ENCODE data around the gene UNC119B.

The UNC119B gene

DNA sequence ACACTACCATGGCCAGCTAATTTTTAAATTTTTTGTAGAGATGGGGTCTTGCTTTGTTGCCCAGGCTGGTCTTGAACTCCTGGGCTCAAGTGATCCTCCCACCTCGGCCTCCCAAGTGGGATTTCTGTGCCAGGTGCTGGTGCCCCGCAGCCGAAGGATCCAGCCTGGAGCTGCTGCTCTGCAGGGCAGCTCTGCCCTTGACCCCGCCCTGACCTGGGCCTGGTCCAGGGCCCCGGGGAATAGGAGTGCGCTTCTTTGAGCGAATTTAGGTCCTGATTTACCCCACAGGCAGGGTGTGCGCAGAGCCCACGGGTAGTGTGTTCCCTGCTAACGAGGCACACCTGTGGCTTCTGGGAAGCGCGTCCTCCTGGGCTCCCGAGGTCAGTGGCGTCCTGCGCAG is 30.6 kb downstream of the UNC119B start:
- CTCF ChIA-PET, result no interaction called here
- POLR2A ChIA-PET, result no interaction called here
- TF ChIP-seq, protein P1, sequence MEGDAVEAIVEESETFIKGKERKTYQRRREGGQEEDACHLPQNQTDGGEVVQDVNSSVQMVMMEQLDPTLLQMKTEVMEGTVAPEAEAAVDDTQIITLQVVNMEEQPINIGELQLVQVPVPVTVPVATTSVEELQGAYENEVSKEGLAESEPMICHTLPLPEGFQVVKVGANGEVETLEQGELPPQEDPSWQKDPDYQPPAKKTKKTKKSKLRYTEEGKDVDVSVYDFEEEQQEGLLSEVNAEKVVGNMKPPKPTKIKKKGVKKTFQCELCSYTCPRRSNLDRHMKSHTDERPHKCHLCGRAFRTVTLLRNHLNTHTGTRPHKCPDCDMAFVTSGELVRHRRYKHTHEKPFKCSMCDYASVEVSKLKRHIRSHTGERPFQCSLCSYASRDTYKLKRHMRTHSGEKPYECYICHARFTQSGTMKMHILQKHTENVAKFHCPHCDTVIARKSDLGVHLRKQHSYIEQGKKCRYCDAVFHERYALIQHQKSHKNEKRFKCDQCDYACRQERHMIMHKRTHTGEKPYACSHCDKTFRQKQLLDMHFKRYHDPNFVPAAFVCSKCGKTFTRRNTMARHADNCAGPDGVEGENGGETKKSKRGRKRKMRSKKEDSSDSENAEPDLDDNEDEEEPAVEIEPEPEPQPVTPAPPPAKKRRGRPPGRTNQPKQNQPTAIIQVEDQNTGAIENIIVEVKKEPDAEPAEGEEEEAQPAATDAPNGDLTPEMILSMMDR (IDR thresholded peaks at IDR 0.05; ENCODE audit: control extremely low read depth, extremely low read depth, low read depth, missing control alignments), result no peak
- no peak for DNase-seq (ENCODE audit: extremely low spot score)

DNA sequence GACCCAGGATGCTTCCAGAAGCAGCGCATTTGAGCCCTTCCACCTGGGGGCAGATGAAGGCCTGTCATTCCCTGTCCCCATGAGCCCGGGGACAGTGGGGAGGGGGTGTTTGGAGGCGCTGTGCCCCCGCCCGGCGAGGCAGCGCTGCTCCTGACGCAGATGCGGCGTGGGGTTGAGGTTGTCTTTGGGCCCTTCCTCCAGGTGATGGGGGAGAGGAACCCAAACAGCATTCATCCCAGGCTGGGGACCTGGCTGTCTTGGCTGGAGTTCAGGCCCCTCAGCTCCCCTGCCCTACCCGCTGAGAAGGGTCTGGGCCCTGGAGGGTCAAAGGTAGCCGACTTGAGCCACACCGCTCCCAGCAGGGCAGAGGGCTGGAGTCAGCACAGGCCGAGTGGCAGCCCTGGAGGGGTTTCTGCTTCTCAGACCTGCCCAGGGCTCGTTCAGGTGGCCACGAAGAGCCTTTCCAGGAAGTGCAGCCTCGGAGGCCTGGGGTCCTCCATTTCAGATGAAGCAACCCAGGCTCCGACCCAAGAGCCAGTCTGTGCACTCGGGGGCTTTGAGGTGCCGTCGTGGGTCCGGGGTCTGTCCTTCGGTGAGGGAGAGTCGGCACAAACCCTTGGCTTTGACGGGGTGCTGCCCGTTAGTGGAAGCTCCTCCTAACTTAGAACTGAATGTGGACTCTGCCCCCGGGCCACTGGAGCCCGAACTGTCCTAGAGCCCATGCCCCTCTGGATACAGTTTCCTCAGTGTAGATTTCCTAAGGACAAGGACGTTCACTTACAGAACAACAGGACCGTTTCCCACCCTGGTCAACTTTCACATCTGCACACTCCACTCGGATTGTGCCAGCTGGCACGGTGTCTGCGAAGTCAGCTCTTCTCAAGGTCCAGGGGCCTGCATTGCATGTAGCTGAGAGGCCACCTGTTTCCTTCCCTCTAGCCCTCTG is 31.5 kb downstream of the UNC119B start:
- POLR2A ChIA-PET, result interaction anchor here (0.5 kb wide), 1 partner anchor 27 kb away, joined by 5 read pairs; no protein-coding TSS in a partner anchor
- DNase-seq (ENCODE audit: extremely low spot score), result no peak
- TF ChIP-seq, protein P1 (IDR thresholded peaks at IDR 0.05; ENCODE audit: control extremely low read depth, extremely low read depth, low read depth, missing control alignments), result no peak
- CTCF ChIA-PET, result no interaction called here

DNA sequence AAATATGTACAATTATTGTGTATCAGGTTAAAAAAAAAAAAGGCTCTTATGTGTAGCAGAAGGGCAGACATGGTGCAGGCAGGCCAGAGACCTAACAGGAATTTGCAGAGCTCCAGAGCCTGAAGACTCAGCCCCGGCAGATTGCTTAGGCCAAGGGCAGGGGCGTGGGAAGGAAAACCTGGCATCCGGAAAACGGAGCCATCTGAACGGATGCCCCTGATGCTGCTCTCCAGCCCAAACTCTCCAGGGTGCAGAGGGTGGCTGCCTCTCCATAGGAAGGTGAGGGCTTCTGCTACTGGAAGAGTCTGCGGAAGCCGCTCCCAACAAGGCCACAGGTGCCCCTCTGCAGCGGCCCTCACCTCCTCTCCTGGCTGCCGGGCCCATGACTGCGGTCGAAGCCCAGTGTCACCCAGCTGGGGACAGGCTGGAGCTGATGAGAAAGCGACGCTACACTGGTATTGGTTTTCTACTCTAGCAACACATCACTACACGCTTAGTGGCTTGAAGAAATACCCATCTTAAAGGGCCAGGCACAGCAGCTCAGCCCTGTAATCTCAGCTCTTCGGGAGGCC is 34.8 kb downstream of the UNC119B start:
- TF ChIP-seq, protein P1 (IDR thresholded peaks at IDR 0.05; ENCODE audit: control extremely low read depth, extremely low read depth, low read depth, missing control alignments), result no peak
- ChIA-PET CTCF (interaction anchor here (1.2 kb wide), 1 partner anchor 227 kb away, joined by 3 read pairs; no protein-coding TSS in a partner anchor), POLR2A (no interaction called here)
- no peak for DNase-seq (ENCODE audit: extremely low spot score)

DNA sequence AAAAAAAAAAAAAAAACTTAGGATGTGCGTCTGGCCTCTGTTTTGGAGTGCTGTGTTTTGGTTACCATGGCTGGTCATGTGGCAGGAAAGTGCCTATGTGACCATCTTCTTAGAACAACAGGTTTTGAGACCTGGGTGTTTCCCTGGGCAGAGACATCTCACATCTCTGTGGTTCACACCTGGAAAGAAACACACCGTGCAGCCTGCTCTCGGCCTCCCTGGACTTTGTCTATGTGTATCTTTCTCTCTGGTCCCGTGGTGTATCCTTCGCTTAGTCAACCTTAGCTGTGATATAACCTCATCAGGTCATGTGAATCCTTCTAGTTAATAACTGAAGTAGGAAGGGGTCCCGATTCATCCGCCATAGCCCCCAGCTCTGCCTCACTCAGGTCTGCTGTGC is 38.0 kb downstream of the UNC119B start:
- POLR2A ChIA-PET, result no interaction called here
- CTCF ChIA-PET, result interaction anchor here (0.6 to 1.1 kb wide), 3 partner anchors 10 to 312 kb away, joined by 3 read pairs; no protein-coding TSS in a partner anchor
- DNase-seq (ENCODE audit: extremely low spot score), result no peak
- TF ChIP-seq, protein P1 (IDR thresholded peaks at IDR 0.05; ENCODE audit: control extremely low read depth, extremely low read depth, low read depth, missing control alignments), result no peak

DNA sequence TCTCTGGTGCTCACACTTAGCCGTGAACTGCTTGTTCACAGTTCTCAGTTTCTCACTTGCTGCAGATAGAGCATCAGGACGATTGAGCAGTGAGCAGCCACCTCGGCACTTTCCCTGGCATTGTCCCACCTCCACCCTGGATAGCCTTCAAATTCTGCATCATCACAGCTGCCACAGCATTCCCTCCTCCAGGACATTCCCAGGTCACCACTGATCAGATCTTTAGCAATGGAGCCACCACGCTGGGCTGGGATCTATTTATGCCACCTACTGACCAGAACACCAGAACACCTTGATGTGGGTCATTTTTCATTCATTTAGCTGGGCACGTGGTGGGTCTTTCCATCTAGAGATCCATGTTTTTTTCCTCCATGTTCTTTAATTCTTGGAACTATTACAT is 39.0 kb downstream of the UNC119B start:
- ChIA-PET CTCF (no interaction called here), POLR2A (no interaction called here)
- no peak for DNase-seq (ENCODE audit: extremely low spot score)
- TF ChIP-seq, protein P1 (IDR thresholded peaks at IDR 0.05; ENCODE audit: control extremely low read depth, extremely low read depth, low read depth, missing control alignments), result no peak

DNA sequence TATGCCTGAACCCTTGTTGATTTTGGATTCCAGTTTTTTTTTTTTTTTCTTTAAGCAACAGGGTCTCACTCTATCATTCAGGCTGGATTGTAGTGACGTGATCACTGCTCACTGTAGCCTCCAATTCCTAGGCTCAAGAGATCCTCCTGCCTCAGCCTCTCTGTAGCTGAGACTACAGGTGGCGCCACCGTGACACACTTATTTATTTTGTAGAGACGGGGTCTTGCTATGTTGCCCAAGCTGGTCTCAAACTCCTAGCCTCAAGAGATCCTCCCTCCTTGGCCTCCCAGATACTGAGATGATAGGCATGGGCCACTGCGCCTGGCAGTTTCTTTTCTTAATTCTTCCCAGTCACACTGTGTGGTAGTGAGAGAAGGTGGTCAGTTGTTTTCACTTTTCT is 40.5 kb downstream of the UNC119B start:
- no peak for DNase-seq (ENCODE audit: extremely low spot score)
- TF ChIP-seq, protein P1 (IDR thresholded peaks at IDR 0.05; ENCODE audit: control extremely low read depth, extremely low read depth, low read depth, missing control alignments), result no peak
- ChIA-PET POLR2A (interaction anchor here (0.7 kb wide), 1 partner anchor 127 kb away, joined by 5 read pairs; no protein-coding TSS in a partner anchor), CTCF (interaction anchor here (0.9 to 1.5 kb wide), 5 partner anchors 12 to 221 kb away, joined by 3 to 9 read pairs (median 4); no protein-coding TSS in a partner anchor)
